Common myeloid progenitor, CD34-positive (primary cell): Measurements from ENCODE around the gene DTWD2.
A peak's percentile ranks its signal among the peaks of the same experiment; 100 is the strongest.
"Not testable (repeated sequence)": the region's sequence is repeated elsewhere in the genome, so short reads cannot be mapped to it uniquely, and the experiment has no call there.

Source experiments
- CTCF ChIA-PET: fragments of 350-600 bp; sonication (Branson Sonifier 250); formaldehyde crosslinking; loops from one replicate; lab custom pipeline; 2021; ENCODE audit warnings: antibody characterized with exemption; lab: Charles Lee
- POLR2A ChIA-PET: fragments of 350-600 bp; sonication (Branson Sonifier 250); formaldehyde crosslinking; loops from one replicate; lab custom pipeline; 2021; ENCODE audit warnings: antibody characterized with exemption; lab: Charles Lee
- DNase-seq, 3 donors: peaks; one replicate each; pipeline versions ENCODE4 v3.0.0 to v3.0.0-alpha.2; 2013
- H3K27ac ChIP-seq, 2 experiments: 1 replicate in 1 of 2; 2 replicates in 1 of 2; pipeline ENCODE4 v1.7.0; 2013; ENCODE audit warnings: inconsistent platforms in 2 of 2, low read length in 2 of 2, mild to moderate bottlenecking in 2 of 2, low read depth in 1 of 2, moderate library complexity in 1 of 2; ENCODE audit not compliant: severe bottlenecking in 2 of 2, insufficient read depth in 1 of 2, poor library complexity in 1 of 2
- H3K27me3 ChIP-seq, 5 experiments: replicated peaks in 2 of 5; 1 replicate in 3 of 5; 2 replicates in 2 of 5; pipeline versions ENCODE4 v1.6.1 to v1.7.0; 2013; ENCODE audit warnings: low read length in 4 of 5, mild to moderate bottlenecking in 2 of 5, moderate library complexity in 2 of 5, inconsistent platforms in 1 of 5; ENCODE audit not compliant: insufficient read depth in 5 of 5, control insufficient read depth in 4 of 5
- H3K36me3 ChIP-seq, 4 experiments: 1 replicate in 2 of 4; 2 replicates in 2 of 4; pipeline versions ENCODE4 v1.6.1 to v1.7.0; 2013; ENCODE audit warnings: low read length in 3 of 4, control low read depth in 1 of 4, mild to moderate bottlenecking in 1 of 4; ENCODE audit not compliant: control insufficient read depth in 4 of 4, insufficient read depth in 4 of 4
- H3K4me1 ChIP-seq, 4 experiments: 1 replicate in 3 of 4; 2 replicates in 1 of 4; pipeline versions ENCODE4 v1.6.1 to v1.7.1; 2013; ENCODE audit warnings: low read length in 3 of 4, mild to moderate bottlenecking in 3 of 4, control low read depth in 1 of 4, inconsistent platforms in 1 of 4, moderate library complexity in 1 of 4; ENCODE audit not compliant: control insufficient read depth in 4 of 4, insufficient read depth in 4 of 4; ENCODE audit errors: control extremely low read depth in 1 of 4
- H3K4me3 ChIP-seq, 7 experiments: 1 replicate in 4 of 7; 2 replicates in 3 of 7; pipeline versions ENCODE4 v1.5.1 to v1.7.0; 2013; ENCODE audit warnings: mild to moderate bottlenecking in 7 of 7, low read length in 6 of 7, moderate library complexity in 6 of 7, inconsistent platforms in 2 of 7, low read depth in 2 of 7, control low read depth in 1 of 7; ENCODE audit not compliant: insufficient read depth in 4 of 7, control insufficient read depth in 1 of 7; ENCODE audit errors: extremely low read depth in 1 of 7
- H3K9me3 ChIP-seq, 5 experiments: 1 replicate in 4 of 5; 2 replicates in 1 of 5; pipeline versions ENCODE4 v1.6.1 to v1.7.1; 2013; ENCODE audit warnings: low read length in 4 of 5, mild to moderate bottlenecking in 2 of 5, inconsistent platforms in 1 of 5, low read depth in 1 of 5, moderate library complexity in 1 of 5; ENCODE audit not compliant: control insufficient read depth in 4 of 5, insufficient read depth in 2 of 5; ENCODE audit errors: control extremely low read depth in 1 of 5
- WGBS: methylation state at CpG from one replicate; pipeline ENCODE4 v1.1.5; 2013; ENCODE audit not compliant: insufficient coverage; 5-methylcytosine and 5-hydroxymethylcytosine counted together

DTWD2 gene

GRCh38 chr5:118862596-118862995, 125.8 kb downstream of the DTWD2 start:
- Histone ChIP-seq H3K4me3 (no peak overlapping the region), H3K27me3 (no peaks in the 10 kb centered on the region), H3K27ac (no peak overlapping the region), H3K9me3 (no peaks in the 10 kb centered on the region), H3K36me3 (no peaks in the 10 kb centered on the region), H3K4me1 (peaks cover 0 to under 1% (median 0%) of the 10 kb centered on the region in 4 experiments)
- CTCF ChIA-PET: no interaction called here
- no peak for DNase-seq
- POLR2A ChIA-PET: no interaction called here

GRCh38 chr5:118857700-118858099, 130.6 kb downstream of the DTWD2 start:
- Histone ChIP-seq H3K9me3 (peaks cover 0 to 3% (median 0%) of the 10 kb centered on the region in 5 experiments), H3K27ac (no peak overlapping the region), H3K4me3 (no peak overlapping the region), H3K27me3 (no peaks in the 10 kb centered on the region), H3K36me3 (no peaks in the 10 kb centered on the region), H3K4me1 (peaks cover 0 to 2% (median 0%) of the 10 kb centered on the region in 4 experiments)
- WGBS: no CpG with 5 or more reads among the region's 3 CpGs
- CTCF ChIA-PET: no interaction called here
- DNase-seq: peak; percentile 5 to 75 (median 53)
- POLR2A ChIA-PET: no interaction called here

GRCh38 chr5:118854819-118855218, 133.5 kb downstream of the DTWD2 start:
- ChIA-PET POLR2A (no interaction called here), CTCF (no interaction called here)
- Histone ChIP-seq H3K27me3 (no peaks in the 10 kb centered on the region), H3K4me3 (no peak overlapping the region), H3K36me3 (no peaks in the 10 kb centered on the region), H3K4me1 (peaks cover 0 to 2% (median 0%) of the 10 kb centered on the region in 4 experiments), H3K9me3 (peaks cover 0 to 10% (median 3%) of the 10 kb centered on the region in 5 experiments), H3K27ac (no peak overlapping the region)
- 100% methylated on average over 3 of the region's 5 CpGs for WGBS
- no peak for DNase-seq

GRCh38 chr5:118851785-118852184, 136.6 kb downstream of the DTWD2 start:
- H3K4me1 ChIP-seq, POLR2A ChIA-PET, H3K27ac ChIP-seq, H3K36me3 ChIP-seq, H3K27me3 ChIP-seq, H3K4me3 ChIP-seq, CTCF ChIA-PET: not testable (repeated sequence)
- WGBS: 100% methylated on average over 1 of the region's 4 CpGs
- H3K9me3 ChIP-seq: peaks cover 0 to 10% (median 3%) of the 10 kb centered on the region in 5 experiments
- DNase-seq: peak in 2 of 3 donors; percentile 7 to 22

GRCh38 chr5:118849507-118849906, 138.8 kb downstream of the DTWD2 start:
- H3K27me3 ChIP-seq, DNase-seq, H3K4me1 ChIP-seq, H3K9me3 ChIP-seq, POLR2A ChIA-PET, H3K36me3 ChIP-seq, CTCF ChIA-PET, H3K4me3 ChIP-seq, H3K27ac ChIP-seq: not testable (repeated sequence)
- no CpG with 5 or more reads among the region's 1 CpG for WGBS

- no peaks in the 10 kb centered on the region for H3K9me3 ChIP-seq
- POLR2A ChIA-PET: no interaction called here
- no peak overlapping the region for H3K27ac ChIP-seq
- H3K27me3 ChIP-seq: no peaks in the 10 kb centered on the region
- CTCF ChIA-PET: no interaction called here
- DNase-seq: peak in 2 of 3 donors; percentile 11 to 32
- peaks cover 0 to 3% (median under 1%) of the 10 kb centered on the region in 4 experiments for H3K36me3 ChIP-seq
- H3K4me3 ChIP-seq: no peak overlapping the region
- WGBS: no CpG with 5 or more reads among the region's 1 CpG
- no peaks in the 10 kb centered on the region for H3K4me1 ChIP-seq
Measured at GRCh38 chr5:118844351-118844750, 144.0 kb downstream of the DTWD2 start.

- Histone ChIP-seq H3K27ac (no peak overlapping the region), H3K27me3 (no peaks in the 10 kb centered on the region), H3K4me1 (no peaks in the 10 kb centered on the region), H3K4me3 (no peak overlapping the region), H3K9me3 (peaks cover 0 to 1% (median 0%) of the 10 kb centered on the region in 5 experiments), H3K36me3 (no peaks in the 10 kb centered on the region)
- DNase-seq: no peak
- CTCF ChIA-PET: no interaction called here
- POLR2A ChIA-PET: no interaction called here
- WGBS: no CpG with 5 or more reads among the region's 1 CpG
Measured at GRCh38 chr5:118834710-118835109, 153.6 kb downstream of the DTWD2 start.
